ENCODE data around the gene LRRC46. TPM values are rescaled to one million over a fixed set of nuclear protein-coding genes. Genes with fewer than 3 reads are reported as not detected.

The LRRC46 gene
- total RNA-seq, 5 donors from 2014 or later (not counting 1 experiment from before 2014, with no cell fraction given) = 0.20 to 1.0 (median 0.88) TPM

GRCh38 chr17:47867813-47868533 is 36.5 kb downstream of the LRRC46 start:
- WGBS (ENCODE audit: insufficient coverage) = 83% methylated on average over 8 of the region's 11 CpGs
- H3K27me3 Mint-ChIP-seq = peaks cover 18 to 35% of the 10 kb centered on the region in 2 donors
- CTCF ChIA-PET = interaction anchor here in 1 of 2 donors (0.6 kb wide), 1 partner anchor 1331 kb away, joined by 3 read pairs; no protein-coding TSS in a partner anchor
- no peaks in the 10 kb centered on the region for H3K9me3 Mint-ChIP-seq
- H3K4me3 Mint-ChIP-seq = no peak overlapping the region
- Histone ChIP-seq H3K27me3 (replicated peaks in 1 of 2; ENCODE audit: control insufficient read depth in 2 of 2, extremely low read depth in 1 of 2, insufficient read depth in 2 of 2, low read length in 1 of 2) (peaks cover 0 to 54% of the 10 kb centered on the region in 2 experiments), H3K9me3 (no peaks in the 10 kb centered on the region), H3K4me3 (ENCODE audit: control insufficient read depth in 1 of 2, extremely low read depth in 1 of 2, low read length in 1 of 2) (no peak overlapping the region), H3K36me3 (ENCODE audit: control insufficient read depth in 2 of 2, extremely low read depth in 1 of 2, insufficient read depth in 1 of 2, low read length in 1 of 2) (no peaks in the 10 kb centered on the region), H3K27ac (ENCODE audit: low read length) (no peak overlapping the region), H3K4me1 (ENCODE audit: control insufficient read depth in 1 of 2, extremely low read depth in 1 of 2, insufficient read depth in 2 of 2, low read length in 2 of 2) (peaks cover 0 to 5% of the 10 kb centered on the region in 2 experiments)
- POLR2A ChIA-PET = no interaction called here
- no peak overlapping the region for H3K27ac Mint-ChIP-seq
- no peak for ATAC-seq (replicated peaks in 1 of 4)
- DNase-seq = no peak
- H3K4me1 Mint-ChIP-seq = peaks cover 5 to 12% (median 11%) of the 10 kb centered on the region in 3 donors
- H3K36me3 Mint-ChIP-seq = no peaks in the 10 kb centered on the region

- no peaks in the 10 kb centered on the region for H3K9me3 ChIP-seq
- H3K9me3 Mint-ChIP-seq = no peaks in the 10 kb centered on the region
- H3K27me3 Mint-ChIP-seq = peaks cover 28 to 45% of the 10 kb centered on the region in 2 donors
- POLR2A ChIA-PET = no interaction called here
- H3K36me3 Mint-ChIP-seq = no peaks in the 10 kb centered on the region
- WGBS (ENCODE audit: insufficient coverage) = 60% methylated on average over 1 of the region's 2 CpGs
- peaks cover 0 to 4% of the 10 kb centered on the region in 2 experiments for H3K4me1 ChIP-seq (ENCODE audit: control insufficient read depth in 1 of 2, extremely low read depth in 1 of 2, insufficient read depth in 2 of 2, low read length in 2 of 2)
- no peaks in the 10 kb centered on the region for H3K36me3 ChIP-seq (ENCODE audit: control insufficient read depth in 2 of 2, extremely low read depth in 1 of 2, insufficient read depth in 1 of 2, low read length in 1 of 2)
- peaks cover 5 to 11% (median 9%) of the 10 kb centered on the region in 3 donors for H3K4me1 Mint-ChIP-seq
- H3K27me3 ChIP-seq (replicated peaks in 1 of 2; ENCODE audit: control insufficient read depth in 2 of 2, extremely low read depth in 1 of 2, insufficient read depth in 2 of 2, low read length in 1 of 2) = peaks cover 0 to 65% of the 10 kb centered on the region in 2 experiments
- DNase-seq = no peak
- H3K4me3 Mint-ChIP-seq = no peak overlapping the region
- ATAC-seq (replicated peaks in 1 of 4) = no peak
- no peak overlapping the region for H3K27ac ChIP-seq (ENCODE audit: low read length)
- no peak overlapping the region for H3K4me3 ChIP-seq (ENCODE audit: control insufficient read depth in 1 of 2, extremely low read depth in 1 of 2, low read length in 1 of 2)
- CTCF ChIA-PET = no interaction called here
- H3K27ac Mint-ChIP-seq = no peak overlapping the region
Observed at GRCh38 chr17:47869114-47869513, 37.6 kb downstream of the LRRC46 start.

- no peaks in the 10 kb centered on the region for H3K36me3 ChIP-seq (ENCODE audit: control insufficient read depth in 2 of 2, extremely low read depth in 1 of 2, insufficient read depth in 1 of 2, low read length in 1 of 2)
- Mint-ChIP-seq H3K27ac (no peak overlapping the region), H3K9me3 (no peaks in the 10 kb centered on the region), H3K4me1 (peaks cover under 1 to 6% (median 3%) of the 10 kb centered on the region in 3 donors), H3K36me3 (no peaks in the 10 kb centered on the region), H3K4me3 (no peak overlapping the region), H3K27me3 (peaks cover 33 to 53% of the 10 kb centered on the region in 2 donors)
- no peak overlapping the region for H3K4me3 ChIP-seq (ENCODE audit: control insufficient read depth in 1 of 2, extremely low read depth in 1 of 2, low read length in 1 of 2)
- H3K4me1 ChIP-seq (ENCODE audit: control insufficient read depth in 1 of 2, extremely low read depth in 1 of 2, insufficient read depth in 2 of 2, low read length in 2 of 2) = peaks cover 0 to 4% of the 10 kb centered on the region in 2 experiments
- H3K9me3 ChIP-seq = no peaks in the 10 kb centered on the region
- CTCF ChIA-PET = no interaction called here
- DNase-seq (no peak), ATAC-seq (replicated peaks in 1 of 4) (no peak)
- peaks cover 0 to 75% of the 10 kb centered on the region in 2 experiments for H3K27me3 ChIP-seq (replicated peaks in 1 of 2; ENCODE audit: control insufficient read depth in 2 of 2, extremely low read depth in 1 of 2, insufficient read depth in 2 of 2, low read length in 1 of 2)
- POLR2A ChIA-PET = no interaction called here
- no CpG with 5 or more reads among the region's 1 CpG for WGBS (ENCODE audit: insufficient coverage)
- no peak overlapping the region for H3K27ac ChIP-seq (ENCODE audit: low read length)
Observed at GRCh38 chr17:47870056-47870455, 38.6 kb downstream of the LRRC46 start.

GRCh38 chr17:47871048-47871447 is 39.6 kb downstream of the LRRC46 start:
- Mint-ChIP-seq H3K9me3 (no peaks in the 10 kb centered on the region), H3K27me3 (peaks cover 41 to 61% of the 10 kb centered on the region in 2 donors), H3K4me1 (no peaks in the 10 kb centered on the region), H3K36me3 (peaks cover 3% of the 10 kb centered on the region), H3K4me3 (no peak overlapping the region), H3K27ac (no peak overlapping the region)
- Histone ChIP-seq H3K9me3 (no peaks in the 10 kb centered on the region), H3K36me3 (ENCODE audit: control insufficient read depth in 2 of 2, extremely low read depth in 1 of 2, insufficient read depth in 1 of 2, low read length in 1 of 2) (no peaks in the 10 kb centered on the region), H3K4me1 (ENCODE audit: control insufficient read depth in 1 of 2, extremely low read depth in 1 of 2, insufficient read depth in 2 of 2, low read length in 2 of 2) (peaks cover 0 to 4% of the 10 kb centered on the region in 2 experiments), H3K27me3 (replicated peaks in 1 of 2; ENCODE audit: control insufficient read depth in 2 of 2, extremely low read depth in 1 of 2, insufficient read depth in 2 of 2, low read length in 1 of 2) (peaks cover 0 to 76% of the 10 kb centered on the region in 2 experiments), H3K4me3 (ENCODE audit: control insufficient read depth in 1 of 2, extremely low read depth in 1 of 2, low read length in 1 of 2) (no peak overlapping the region), H3K27ac (ENCODE audit: low read length) (no peak overlapping the region)
- DNase-seq = no peak
- CTCF ChIA-PET = no interaction called here
- POLR2A ChIA-PET = no interaction called here
- no peak for ATAC-seq (replicated peaks in 1 of 4)

- H3K27me3 ChIP-seq (replicated peaks in 1 of 2; ENCODE audit: control insufficient read depth in 2 of 2, extremely low read depth in 1 of 2, insufficient read depth in 2 of 2, low read length in 1 of 2) = peaks cover 0 to 69% of the 10 kb centered on the region in 2 experiments
- Mint-ChIP-seq H3K36me3 (peaks cover 3% of the 10 kb centered on the region), H3K9me3 (no peaks in the 10 kb centered on the region), H3K27me3 (peaks cover 43 to 64% of the 10 kb centered on the region in 2 donors), H3K4me1 (no peaks in the 10 kb centered on the region), H3K27ac (no peak overlapping the region), H3K4me3 (no peak overlapping the region)
- ATAC-seq (replicated peaks in 1 of 4) = no peak
- no peak for DNase-seq
- ChIA-PET CTCF (no interaction called here), POLR2A (no interaction called here)
- H3K27ac ChIP-seq (ENCODE audit: low read length) = no peak overlapping the region
- H3K4me3 ChIP-seq (ENCODE audit: control insufficient read depth in 1 of 2, extremely low read depth in 1 of 2, low read length in 1 of 2) = no peak overlapping the region
- no peaks in the 10 kb centered on the region for H3K9me3 ChIP-seq
- WGBS (ENCODE audit: insufficient coverage) = 47% methylated on average over 14 of the region's 29 CpGs
- H3K36me3 ChIP-seq (ENCODE audit: control insufficient read depth in 2 of 2, extremely low read depth in 1 of 2, insufficient read depth in 1 of 2, low read length in 1 of 2) = no peaks in the 10 kb centered on the region
- peaks cover 0 to 4% of the 10 kb centered on the region in 2 experiments for H3K4me1 ChIP-seq (ENCODE audit: control insufficient read depth in 1 of 2, extremely low read depth in 1 of 2, insufficient read depth in 2 of 2, low read length in 2 of 2)
Observed at GRCh38 chr17:47872019-47872650, 40.7 kb downstream of the LRRC46 start.

- WGBS (ENCODE audit: insufficient coverage) = 71% methylated on average over 13 of the region's 15 CpGs
- Mint-ChIP-seq H3K9me3 (no peaks in the 10 kb centered on the region), H3K4me3 (no peak overlapping the region), H3K36me3 (peaks cover 3% of the 10 kb centered on the region), H3K4me1 (no peaks in the 10 kb centered on the region), H3K27ac (no peak overlapping the region), H3K27me3 (peaks cover 43 to 64% of the 10 kb centered on the region in 2 donors)
- ATAC-seq (replicated peaks in 1 of 4) (no peak), DNase-seq (no peak)
- Histone ChIP-seq H3K4me1 (ENCODE audit: control insufficient read depth in 1 of 2, extremely low read depth in 1 of 2, insufficient read depth in 2 of 2, low read length in 2 of 2) (peaks cover 0 to 4% of the 10 kb centered on the region in 2 experiments), H3K27ac (ENCODE audit: low read length) (no peak overlapping the region), H3K9me3 (no peaks in the 10 kb centered on the region), H3K4me3 (ENCODE audit: control insufficient read depth in 1 of 2, extremely low read depth in 1 of 2, low read length in 1 of 2) (no peak overlapping the region), H3K36me3 (ENCODE audit: control insufficient read depth in 2 of 2, extremely low read depth in 1 of 2, insufficient read depth in 1 of 2, low read length in 1 of 2) (no peaks in the 10 kb centered on the region), H3K27me3 (replicated peaks in 1 of 2; ENCODE audit: control insufficient read depth in 2 of 2, extremely low read depth in 1 of 2, insufficient read depth in 2 of 2, low read length in 1 of 2) (peaks cover 0 to 74% of the 10 kb centered on the region in 2 experiments)
- CTCF ChIA-PET = no interaction called here
- POLR2A ChIA-PET = no interaction called here
Observed at GRCh38 chr17:47872651-47873161, 41.2 kb downstream of the LRRC46 start.

Data from T-cell (primary cell).